ENCODE measurements around the gene SPDEF.

The SPDEF gene

DNA sequence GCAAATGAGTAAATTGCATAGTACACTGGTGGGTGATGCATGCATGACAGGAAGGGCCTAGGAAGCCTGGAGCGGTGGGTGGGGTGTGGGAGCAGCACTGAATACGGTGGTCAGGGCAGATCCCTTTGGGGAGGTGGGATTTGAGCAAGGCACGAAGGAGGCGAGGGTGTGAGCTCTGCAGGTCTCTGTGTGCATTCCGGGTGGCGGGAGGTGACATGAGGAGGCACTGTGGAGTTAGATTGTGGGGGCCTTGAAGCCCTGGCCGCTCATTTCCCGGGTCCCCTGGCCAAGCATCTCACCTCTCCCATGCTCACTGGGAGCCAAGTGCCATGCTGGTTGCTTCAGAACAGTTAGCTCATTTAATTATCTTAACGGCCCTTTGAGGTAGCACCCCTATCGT is 6.2 kb upstream of the SPDEF start:
- no peak for DNase-seq

DNA sequence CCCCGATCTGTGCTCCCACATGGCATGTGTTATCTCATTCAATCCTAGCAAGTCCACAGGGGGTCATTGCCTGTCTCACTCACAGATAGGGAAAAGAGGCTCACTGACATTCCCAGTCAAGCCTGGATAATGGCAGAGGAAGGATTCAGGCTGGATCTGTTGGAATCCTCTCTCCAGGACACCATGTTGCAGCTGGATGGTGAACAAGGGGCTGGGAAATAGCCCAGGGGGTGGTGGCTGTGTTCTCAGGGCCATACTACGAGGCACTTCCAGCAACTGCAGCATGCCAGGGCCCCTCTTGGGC is 5.0 kb upstream of the SPDEF start:
- no peak for DNase-seq

DNA sequence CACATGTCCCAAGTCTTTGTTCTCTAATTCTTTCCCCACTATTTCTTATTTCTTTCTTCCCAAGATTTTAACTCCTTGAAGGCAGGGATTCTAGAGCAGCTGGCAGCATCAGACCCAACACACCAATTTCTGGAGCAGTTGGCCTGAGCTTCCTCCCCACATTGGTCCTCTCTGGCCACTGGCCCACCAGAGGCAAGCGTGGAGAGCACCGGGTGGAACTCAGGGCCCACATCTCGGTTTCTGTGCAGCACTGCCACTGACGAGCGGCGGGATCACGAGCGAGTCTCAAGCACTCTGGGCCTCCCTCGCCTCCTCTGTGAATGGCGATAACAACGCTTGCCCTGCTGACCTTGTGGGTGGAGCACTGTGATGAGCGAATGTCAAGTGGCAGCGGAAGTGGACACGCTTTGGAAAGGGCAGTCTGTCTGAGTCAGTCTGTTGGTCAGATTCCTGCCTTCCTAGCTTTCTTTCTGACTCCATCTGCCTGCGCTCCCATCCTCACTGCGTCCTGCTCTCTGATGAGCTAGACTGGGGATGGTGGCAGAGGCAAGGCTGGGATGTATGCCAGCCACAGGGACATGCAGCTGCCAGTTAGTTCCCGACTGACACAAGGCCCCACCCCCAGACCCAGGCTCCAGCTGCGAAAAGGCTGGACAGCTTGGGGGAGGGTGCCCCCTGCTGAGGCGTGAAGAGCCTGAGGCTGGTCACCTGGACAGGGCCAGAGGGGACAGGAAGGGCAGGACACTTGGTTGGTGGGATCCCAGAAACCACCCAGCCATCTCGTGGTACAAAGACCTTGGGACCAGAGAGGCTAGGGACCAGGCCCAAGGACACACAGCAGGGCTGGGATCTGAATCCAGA is 4.5 kb upstream of the SPDEF start:
- DNase-seq: no peak

DNA sequence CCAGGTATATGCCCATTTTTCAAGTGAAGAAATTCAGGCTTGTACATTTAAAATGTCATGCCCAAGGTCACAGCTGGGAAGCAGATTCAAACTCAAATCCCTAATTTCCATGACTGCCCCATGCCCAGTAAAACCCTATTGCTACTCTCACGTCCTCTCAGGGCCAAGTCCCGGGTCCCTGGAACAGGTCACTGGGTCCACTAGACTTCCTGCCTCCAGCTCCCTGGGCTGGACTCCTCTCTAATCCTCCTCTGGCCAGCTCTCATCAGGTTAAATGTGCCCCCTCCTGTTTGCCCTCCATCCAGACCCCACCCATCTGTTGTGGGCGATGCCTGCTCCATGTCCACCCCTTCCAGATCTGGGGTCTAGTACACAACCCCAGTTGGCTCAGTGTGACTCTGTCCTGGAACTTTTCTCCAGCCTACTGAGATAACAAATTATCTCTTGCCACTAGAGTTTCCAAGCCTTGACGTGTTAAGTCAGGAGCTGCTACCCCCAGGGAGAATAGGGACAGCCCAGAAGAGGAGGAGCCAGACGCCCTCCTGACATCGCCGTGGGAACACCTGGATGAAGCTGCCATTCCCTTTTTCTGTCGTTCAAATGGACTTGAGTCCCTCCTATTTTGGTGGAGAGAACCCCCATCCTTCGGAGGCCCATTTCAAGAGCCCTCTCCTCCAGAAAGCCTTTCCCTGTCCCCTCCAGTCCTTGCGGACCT is 3.7 kb upstream of the SPDEF start:
- DNase-seq: no peak

DNA sequence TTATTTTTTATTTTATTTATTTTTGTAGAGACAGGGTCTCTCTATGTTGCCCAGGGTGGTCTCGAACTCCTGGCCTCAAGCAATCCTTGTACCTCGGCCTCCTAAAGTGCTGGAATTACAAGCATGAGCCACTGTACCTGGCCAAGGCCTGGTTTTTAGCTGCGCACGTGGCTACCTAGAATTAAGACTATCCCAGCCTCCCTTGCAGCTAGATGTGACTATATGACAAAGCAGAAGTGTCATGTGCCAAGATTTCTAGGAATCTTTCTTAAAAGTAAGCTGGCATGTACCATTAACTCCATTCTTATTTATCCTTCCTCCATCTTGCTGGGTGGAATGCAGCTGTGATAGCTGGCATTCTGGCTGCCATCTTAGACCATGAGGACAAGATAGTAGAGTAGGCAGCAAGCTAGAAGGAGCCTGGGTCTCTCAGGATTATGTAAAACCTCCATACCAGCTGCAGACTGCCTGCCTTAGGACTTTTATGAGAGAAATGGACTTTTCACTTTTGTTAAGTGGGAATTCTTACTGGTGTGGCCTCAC is 2.1 kb upstream of the SPDEF start:
- DNase-seq: no peak

DNA sequence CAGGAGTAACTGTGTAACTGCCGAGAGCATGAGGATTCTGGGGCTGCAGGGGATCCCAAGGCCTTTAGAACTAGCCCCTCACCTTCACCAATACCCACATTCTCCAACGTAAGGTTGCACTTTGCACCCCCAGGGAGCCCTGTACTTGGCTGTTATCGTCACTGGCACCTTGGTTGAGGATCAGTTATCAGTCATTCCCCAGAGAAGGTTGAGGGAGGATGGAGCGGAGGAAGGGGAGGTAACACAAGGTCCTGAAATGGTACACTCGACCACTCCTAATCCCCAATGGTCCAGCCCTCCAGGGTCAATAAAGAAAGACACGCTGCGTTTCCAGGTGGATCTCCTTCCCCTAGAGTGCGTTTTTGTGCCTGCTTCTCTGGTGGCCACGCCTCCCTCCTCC is 1.1 kb upstream of the SPDEF start:
- no peak for DNase-seq

DNA sequence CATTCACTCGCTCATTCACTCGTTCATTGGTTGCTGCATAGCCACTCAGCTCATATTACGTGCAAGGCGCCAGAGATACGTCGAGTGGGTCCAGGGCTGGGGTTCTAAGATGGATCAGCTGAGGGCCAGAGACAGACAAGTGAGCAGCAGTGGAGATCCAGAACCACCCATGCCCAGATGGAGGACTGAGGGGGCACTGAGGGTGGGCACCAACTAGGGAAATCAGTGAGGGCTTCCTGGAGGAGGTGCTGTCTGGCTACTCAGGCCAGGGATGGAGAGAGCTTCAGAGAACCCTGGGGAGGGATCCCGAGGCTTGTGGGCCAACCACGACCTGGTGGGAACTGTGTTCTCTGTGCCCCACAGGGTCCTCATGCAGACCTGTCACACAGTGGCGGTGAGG is 364 bp upstream of the SPDEF start:
- DNase-seq: no peak

DNA sequence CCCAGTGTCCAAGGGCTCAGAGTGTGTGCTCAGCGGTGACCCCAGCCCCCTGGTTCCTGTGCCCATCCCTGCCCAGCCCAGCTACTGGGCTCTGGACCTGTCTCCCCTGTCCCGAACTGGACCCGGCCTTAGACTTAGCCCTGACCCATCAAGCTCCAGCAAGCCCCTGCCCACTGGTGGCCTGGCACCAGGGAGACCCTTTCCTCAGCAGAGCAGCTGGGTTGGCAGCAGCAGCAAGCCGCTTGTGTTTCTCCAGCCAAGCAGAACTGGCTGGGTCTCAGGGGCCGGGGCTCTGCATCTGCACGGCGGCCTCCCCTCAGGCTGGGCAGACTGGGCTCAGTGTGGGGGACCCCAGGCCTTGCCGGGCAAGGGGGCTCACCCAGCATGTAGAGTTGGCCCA is 801 bp downstream of the SPDEF start:
- no peak for DNase-seq

DNA sequence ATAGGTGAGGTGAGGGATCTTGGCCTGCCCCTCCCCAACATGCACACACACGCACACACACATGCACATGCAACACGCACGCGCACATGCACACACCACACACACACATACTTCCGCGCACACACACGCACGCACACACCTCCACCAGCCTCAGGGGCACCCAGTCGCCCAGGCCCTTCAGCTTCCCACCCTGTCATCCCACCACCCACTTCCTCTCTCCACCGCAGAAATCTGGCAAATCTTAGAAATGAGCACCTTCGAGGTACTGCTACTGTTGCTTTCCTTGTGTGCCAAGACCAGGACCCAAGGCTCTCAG is 1.2 kb downstream of the SPDEF start:
- no peak for DNase-seq

DNA sequence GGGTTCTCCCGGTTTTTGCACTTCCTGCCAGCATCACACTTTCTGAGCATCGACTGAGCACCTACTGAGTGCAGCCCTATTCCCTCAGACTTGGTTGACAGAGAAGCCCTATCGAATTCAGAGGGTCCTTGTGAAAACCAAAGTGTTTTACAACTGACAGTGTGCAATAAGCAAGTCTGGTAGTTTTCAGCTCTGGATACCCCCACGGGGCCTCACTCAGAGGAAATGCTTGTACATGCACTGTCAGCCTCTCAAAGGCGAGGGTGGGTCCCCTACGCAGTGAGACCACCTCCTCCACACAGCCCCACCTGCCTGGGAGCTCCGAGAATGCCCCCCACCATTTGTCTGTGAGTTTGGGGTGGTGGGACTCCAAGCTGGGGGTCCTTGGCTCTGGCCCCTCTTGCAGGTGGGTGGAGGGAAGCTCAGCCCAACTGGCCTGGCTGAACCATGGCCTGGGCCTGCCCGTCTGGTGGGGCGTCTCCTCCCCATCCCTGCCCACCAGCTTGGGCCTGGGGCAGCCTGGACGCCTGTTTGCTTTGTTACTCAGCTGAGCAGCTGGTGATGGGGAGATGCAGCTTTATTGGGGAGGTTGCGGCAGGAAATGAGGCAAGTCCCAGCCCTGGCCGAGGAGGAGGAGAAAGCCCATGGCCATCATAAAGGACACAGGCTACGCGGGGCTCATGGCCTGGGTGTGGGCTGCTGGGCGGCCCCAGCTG is 1.7 kb downstream of the SPDEF start:
- DNase-seq: no peak

DNA sequence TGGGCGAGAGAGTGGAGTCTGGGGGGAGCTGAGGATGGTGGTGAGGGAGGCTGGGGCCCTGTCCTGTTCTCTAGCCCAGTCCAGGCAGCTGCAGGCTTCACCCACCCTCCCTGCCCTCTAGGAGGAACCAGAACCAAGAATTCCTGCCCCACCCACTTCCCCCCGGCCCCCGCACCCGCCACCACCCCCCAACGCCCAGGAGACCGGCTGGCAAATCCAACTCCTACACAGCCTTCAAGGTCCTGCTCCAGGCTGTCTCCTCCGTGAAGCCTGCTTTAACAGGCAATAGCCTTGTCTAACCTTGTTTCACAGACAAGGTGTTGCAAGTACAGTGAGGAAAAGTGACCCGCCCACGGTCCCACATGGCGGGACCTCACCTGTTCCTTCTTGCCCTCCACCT is 2.4 kb downstream of the SPDEF start:
- DNase-seq: no peak

DNA sequence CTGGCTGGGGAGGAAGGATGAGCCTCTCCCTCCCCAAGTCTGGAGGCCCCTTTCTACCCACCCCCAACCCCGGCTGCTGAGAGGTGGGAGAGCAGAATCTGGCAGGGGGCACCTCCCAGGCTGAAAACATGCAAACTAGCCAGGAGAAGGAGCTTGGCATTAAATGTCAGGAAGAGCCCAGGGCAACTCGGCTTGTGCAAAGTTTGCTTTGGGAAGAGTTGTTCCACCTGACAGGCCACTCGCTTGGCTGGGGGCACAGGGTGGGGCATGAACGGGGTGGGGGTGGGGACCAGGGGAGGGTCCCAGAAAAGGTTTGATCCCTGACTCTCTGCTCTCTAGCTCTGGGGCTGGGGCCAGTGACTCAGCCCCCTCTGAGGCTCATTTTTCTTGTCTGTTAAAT is 3.0 kb downstream of the SPDEF start:
- no peak for DNase-seq

DNA sequence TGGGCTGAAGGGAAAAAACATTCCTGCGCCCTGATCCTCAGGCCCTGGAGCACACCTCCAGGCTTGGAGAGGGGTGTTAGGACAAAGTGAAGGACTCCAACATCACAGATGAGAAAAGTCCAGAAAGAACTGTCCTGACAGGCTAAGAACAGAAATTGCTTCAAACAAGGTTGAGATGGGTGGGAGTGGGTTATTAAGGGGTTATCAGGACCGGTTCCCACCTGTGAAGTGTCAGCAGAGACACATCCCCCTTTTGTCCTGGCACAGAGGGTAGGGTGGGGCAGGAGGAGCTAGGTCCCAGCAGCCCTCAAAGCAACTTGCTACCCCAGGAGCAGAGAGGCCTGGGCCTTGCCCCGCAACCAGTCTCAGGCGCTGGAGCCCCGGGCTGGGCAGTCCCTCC is 3.5 kb downstream of the SPDEF start:
- no peak for DNase-seq

DNA sequence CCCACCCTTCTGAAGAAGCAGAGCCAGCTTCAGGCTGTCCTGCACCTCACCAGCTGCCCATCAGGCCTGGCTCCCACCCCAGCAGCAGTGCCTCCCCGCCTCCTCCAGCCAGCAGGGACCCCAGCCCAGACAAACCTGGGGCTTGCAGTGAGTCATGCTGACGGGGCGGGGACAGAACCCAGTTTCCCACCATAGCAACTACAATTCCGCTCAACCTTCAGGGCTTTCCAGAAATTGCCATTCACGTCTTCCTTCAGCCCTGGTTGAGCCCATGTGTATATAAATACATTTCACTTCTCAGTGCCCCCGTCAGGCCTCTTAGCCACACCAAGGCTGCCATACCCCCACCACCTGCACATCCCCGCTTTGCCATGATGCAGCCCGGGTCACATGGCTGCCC is 4.4 kb downstream of the SPDEF start:
- no peak for DNase-seq

DNA sequence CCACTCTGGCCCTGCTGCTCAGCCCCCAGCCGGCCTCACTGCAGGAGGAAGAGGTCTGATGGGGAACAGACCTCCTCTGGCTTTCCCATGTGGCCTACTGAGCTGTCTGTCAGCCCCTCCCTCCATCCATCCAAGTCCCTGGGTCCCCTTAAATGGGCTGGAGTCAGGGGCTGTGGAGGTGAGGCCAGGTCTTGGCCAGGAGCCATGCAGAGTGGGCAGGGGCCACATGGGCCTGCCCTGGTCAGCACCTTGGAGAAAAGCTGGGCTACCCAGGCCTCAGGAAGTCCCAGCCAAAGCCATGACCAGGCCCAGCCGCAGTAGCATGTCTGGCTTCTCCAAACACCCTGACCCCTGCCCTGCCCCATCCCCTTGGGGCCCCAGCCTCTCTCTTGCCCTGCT is 6.3 kb downstream of the SPDEF start:
- no peak for DNase-seq

DNA sequence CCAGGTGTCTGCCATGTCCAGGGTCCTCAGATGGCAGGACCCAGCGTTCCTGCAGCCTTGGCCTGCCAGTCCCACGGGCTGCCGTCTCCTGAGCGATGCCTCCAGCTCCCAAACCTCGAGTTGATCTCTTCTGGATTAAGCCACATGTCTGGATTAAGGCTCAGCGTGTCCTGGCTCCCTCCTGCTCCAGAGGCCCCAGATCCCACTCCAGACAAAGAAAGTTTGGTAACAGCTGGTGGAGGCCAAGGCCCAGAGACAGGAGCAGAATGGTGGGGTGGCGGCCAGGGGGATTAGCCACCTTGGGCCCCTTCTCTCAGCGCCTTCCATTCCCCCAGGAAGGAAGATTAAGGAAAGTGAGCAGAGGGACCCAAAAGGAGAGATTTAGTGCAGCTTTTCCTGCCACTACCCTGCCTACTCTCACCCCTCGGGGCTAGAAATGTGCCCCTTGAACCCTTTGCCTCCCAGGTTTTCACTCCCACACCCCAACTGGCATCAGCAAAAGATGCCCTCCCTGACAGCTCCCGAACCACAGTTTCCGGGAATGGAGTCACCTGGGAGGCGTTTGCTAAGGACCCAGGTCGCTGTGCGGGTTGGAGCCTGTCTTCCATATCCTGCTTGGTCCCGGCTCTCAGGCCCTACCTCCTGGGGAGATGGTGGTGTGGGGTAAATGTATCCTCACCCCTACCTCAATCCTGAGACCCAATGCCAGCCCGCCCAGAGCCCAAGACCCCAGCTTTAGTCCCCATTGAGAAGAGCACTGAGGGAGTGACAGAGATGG is 6.9 kb downstream of the SPDEF start:
- DNase-seq: no peak

DNA sequence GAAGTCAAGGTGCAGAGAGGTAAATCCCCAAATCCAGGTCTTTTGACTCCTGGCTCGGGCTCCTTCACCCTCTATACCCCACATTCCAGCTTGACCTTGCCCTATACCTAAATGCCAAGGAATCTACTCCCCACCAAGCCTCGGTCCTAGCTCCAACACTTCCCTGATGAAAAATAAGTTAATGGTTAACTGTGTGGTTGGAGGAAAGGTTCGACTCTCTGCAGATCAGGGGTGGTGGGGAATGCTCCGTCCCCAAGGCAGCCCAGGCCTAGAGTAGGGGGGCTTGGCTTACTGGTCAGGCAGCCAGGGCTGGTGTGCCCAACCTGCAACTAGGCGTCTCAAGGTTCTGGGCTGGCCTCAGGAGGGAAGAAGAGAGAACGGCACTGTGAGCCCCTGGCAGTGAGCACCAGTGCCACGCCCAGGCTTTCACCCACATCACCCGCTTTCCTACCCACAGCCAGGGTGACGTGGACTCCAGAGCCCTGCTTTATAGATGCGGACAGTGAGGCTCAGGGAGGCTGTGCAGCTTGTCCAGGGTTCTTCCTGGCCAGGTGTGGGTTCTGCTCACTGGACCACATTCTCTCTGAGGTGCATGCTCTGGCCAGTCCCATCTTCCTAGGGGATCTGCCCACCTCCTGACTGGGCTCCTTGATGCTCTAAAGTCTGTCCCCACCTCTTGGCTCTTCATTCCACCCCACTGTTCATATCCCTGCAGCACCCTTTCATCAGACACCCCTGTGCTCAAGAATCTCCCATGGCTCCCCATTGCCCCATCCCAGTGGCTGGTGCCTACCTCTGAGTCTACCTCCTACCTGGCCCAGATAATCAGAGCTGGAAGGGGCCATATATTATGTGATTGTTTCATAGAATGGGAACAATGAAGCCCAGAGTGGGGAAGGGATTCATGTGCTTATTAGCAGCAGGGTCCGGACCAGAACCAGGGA is 8.2 kb downstream of the SPDEF start:
- no peak for DNase-seq

DNA sequence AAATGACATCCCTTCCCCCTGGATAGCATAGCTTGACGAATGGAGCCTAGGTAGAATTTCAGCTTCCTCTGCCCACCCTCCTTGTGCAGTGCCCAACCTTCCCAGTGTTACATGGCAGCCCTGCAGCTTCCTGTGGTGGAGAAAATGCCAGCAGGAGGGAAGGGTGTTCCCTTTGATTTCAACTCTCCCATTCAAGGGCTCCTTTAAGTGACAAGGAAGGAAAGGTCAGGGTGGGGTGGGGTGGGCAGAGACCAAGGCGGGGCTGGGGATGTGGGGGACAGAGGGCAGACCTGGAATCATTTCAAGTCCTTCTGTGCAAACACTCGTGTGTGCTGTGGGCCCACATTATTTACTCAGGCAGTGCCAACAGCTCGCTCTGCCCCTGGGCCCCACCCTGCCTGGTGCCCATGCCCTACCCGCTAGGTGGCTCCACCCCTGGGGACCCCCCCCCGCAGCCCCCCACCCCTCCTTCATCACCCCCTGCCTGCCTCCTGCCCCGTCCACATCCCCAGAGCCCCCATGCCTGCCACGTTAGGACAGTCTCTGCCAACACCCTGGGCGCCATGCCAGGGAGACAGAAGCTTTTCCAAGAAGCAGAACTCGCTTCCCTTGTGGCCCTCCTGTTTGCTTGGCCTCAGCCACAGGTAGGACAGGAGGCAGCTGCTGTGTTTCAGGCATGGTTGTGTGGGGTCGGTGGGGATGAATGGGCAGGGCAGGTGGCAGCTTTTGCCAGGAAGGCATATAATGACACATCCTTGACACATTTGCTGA is 9.4 kb downstream of the SPDEF start:
- DNase-seq: no peak

DNA sequence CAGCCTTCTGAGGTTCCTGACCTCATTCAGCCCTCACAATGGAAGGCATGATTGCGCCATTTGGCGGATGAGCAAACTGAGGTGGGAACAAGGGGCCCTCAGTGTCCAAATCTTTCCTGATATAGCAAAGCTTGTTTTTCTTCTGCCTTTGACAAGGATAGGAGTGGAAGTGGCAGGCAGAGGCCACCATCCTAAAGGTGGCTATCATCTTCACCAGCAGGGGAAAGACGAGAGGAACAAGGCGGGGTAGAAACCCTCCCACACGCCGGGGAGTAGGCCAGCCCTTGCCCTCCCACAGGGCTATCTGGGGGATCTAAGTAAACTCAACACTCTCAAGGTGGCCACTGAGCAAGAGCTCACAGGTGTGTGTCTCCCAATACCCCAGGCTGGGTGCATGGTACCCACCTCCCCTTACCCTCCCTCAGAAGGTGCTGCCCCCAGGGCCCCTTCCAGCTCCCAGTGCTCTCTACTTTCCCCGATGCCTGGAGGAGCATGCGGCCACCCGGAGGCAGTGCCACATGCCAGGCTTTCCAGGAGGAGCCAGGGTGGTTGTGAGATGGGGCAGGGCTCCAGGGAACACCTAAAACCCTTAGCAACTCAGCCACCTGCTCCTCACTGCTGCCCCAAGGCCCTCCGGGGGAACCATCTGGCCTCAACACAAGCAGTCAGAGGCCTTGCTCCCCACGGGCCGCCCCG is 11.2 kb downstream of the SPDEF start:
- no peak for DNase-seq

DNA sequence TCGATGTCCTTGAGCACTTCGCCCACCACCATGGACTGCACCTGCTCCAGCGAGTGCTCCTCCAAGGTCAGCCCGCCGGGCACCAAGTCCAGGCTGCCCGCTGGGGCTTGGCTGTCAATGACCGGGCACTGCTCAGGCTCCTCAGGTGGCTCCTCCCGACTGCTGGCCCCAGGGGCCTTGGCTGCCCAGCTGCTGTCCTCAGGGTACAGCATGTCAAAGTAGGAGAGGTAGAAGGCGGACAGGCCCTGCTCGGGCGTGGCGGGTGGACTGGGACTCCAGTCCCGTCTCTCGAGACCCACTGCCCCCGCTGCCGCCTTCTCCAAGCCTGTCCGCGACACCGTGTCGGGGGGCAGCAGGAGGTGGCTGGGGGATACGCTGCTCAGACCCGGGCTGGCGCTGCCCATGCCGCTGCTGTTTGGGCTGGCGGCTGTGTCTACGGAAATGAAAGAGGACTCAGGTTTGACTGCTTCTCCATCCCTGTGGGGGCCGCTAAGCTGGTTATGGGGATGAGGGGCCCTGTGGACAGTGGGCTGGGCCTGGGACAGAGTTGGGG is 12.0 kb downstream of the SPDEF start:
- DNase-seq: no peak

All from NCI-H226 (cell line).